Panc1 (cell line): ENCODE measurements around the gene ERCC2. TPM values are rescaled to one million over a fixed set of nuclear protein-coding genes. Genes with fewer than 3 reads are reported as not detected.

Experiments
- ATAC-seq: fragments of 200-7000 bp; cut with Tn5 transposase; 2 replicates; pipeline ENCODE4 v1.9.1; 2020; ENCODE audit warnings: mild to moderate bottlenecking, moderate library complexity
- BruUV-seq: library from RNA; stranded (reverse); fragments of 400-500 nt; replicated peaks from 2 replicates; lab custom pipeline; 2021; lab: Mats Ljungman, UMichigan
- CTCF ChIA-PET: fragments of 300-600 bp; sonication (Branson Sonifier 250); formaldehyde crosslinking; loops from one replicate; lab custom pipeline; 2022; ENCODE audit warnings: antibody characterized with exemption; lab: Charles Lee
- POLR2A ChIA-PET: fragments of 300-600 bp; sonication (Branson Sonifier 250); formaldehyde crosslinking; loops from one replicate; lab custom pipeline; 2022; ENCODE audit warnings: antibody characterized with exemption; lab: Charles Lee
- DNase-seq: peaks from one replicate; pipeline ENCODE4 v3.0.0-alpha.2; 2010; ENCODE audit warnings: low read depth, low spot score
- H3K27ac ChIP-seq: 2 replicates; pipeline ENCODE4 v1.5.1; 2011; ENCODE audit warnings: mild to moderate bottlenecking, low read length, inconsistent platforms
- H3K27me3 ChIP-seq: fragments of 200-500 bp; sonication (Bioruptor generic); 2 replicates; pipeline ENCODE4 v1.6.0; 2014; ENCODE audit warnings: low read length, inconsistent platforms; ENCODE audit not compliant: control insufficient read depth, insufficient read depth
- H3K36me3 ChIP-seq: fragments of 200-500 bp; sonication (Bioruptor generic); 2 replicates; pipeline ENCODE4 v1.5.1; 2014; ENCODE audit warnings: inconsistent platforms, mild to moderate bottlenecking, low read length, moderate library complexity; ENCODE audit not compliant: control insufficient read depth, insufficient read depth
- H3K4me1 ChIP-seq: 2 replicates; pipeline ENCODE4 v1.5.1; 2011; ENCODE audit warnings: inconsistent platforms, mild to moderate bottlenecking, low read length, moderate library complexity; ENCODE audit not compliant: control insufficient read depth, insufficient read depth
- H3K4me3 ChIP-seq, 2 experiments: 2 replicates each; pipeline ENCODE4 v1.5.1; 2011 to 2012; ENCODE audit warnings: low read depth in 2 of 2, low read length in 2 of 2, mild to moderate bottlenecking in 2 of 2, inconsistent platforms in 1 of 2, moderate library complexity in 1 of 2
- H3K9me3 ChIP-seq: fragments of 200-500 bp; sonication (Bioruptor generic); 2 replicates; pipeline ENCODE4 v1.5.1; 2014; ENCODE audit warnings: low read depth, mild to moderate bottlenecking, inconsistent platforms, low read length, moderate library complexity; ENCODE audit not compliant: control insufficient read depth, insufficient read depth
- CTCF ChIP-seq: fragments of 450-650 bp; IDR thresholded peaks from 2 replicates; pipeline ENCODE4 v1.5.1; 2017; ENCODE audit warnings: mild to moderate bottlenecking
- POLR2AphosphoS5 ChIP-seq: IDR thresholded peaks from 2 replicates; pipeline ENCODE4 v1.6.1; 2012; ENCODE audit warnings: mild to moderate bottlenecking, low read depth, low read length, moderate library complexity
- REST ChIP-seq, 2 experiments: IDR thresholded peaks; 2 replicates each; pipeline ENCODE4 v1.6.1; 2011 to 2012; ENCODE audit warnings: low read depth in 2 of 2, control low read depth in 1 of 2, low read length in 1 of 2, mild to moderate bottlenecking in 1 of 2, moderate library complexity in 1 of 2; ENCODE audit not compliant: insufficient read depth in 1 of 2
- SIN3A ChIP-seq: IDR thresholded peaks from 2 replicates; pipeline ENCODE4 v1.6.1; 2012; ENCODE audit warnings: low read depth, mild to moderate bottlenecking, low read length, moderate library complexity, borderline replicate concordance; ENCODE audit not compliant: insufficient read depth
- TCF7L2 ChIP-seq: IDR thresholded peaks from 2 replicates; pipeline ENCODE4 v1.6.1; 2011; ENCODE audit warnings: mild to moderate bottlenecking, low read depth, low read length, inconsistent platforms
- in situ Hi-C: cut with HindIII; loops from 2 replicates; pipeline ENCODE4 v1.10.0; 2016; ENCODE audit warnings: low sequenced_read_pairs, low pct_unique_long_range_greater_than_20kb
- intact Hi-C: fragments of 100-400 bp; cut with micrococcal nuclease; formaldehyde crosslinking; loops from one replicate; pipeline ENCODE4 v1.10.0; 2022; ENCODE audit not compliant: unreplicated experiment
- total RNA-seq: library from RNA; stranded (reverse); gene quantifications from one replicate; pipeline ENCODE4 v1.2.1, GENCODE V29; 2021; ENCODE audit not compliant: unreplicated experiment

Gene ERCC2
- total RNA-seq, 1 experiment from 2014 or later = 32.5 TPM

GRCh38 chr19:45407091-45407375 lies 36.7 kb upstream of the ERCC2 start:
- TF ChIP-seq REST (IDR thresholded peaks at IDR 0.05; ENCODE audit: insufficient read depth in 1 of 2, low read depth in 2 of 2, low read length in 1 of 2) = no peak
- no peak for TF ChIP-seq POLR2AphosphoS5
- TF ChIP-seq CTCF = no peak
- no peak for TF ChIP-seq SIN3A
- no peak for TF ChIP-seq TCF7L2
- no peak for ATAC-seq
- H3K27me3 ChIP-seq = no peaks in the 10 kb centered on the region
- CTCF ChIA-PET = interaction anchor here (0.6 kb wide), 1 partner anchor 206 kb away, joined by 3 read pairs; no protein-coding TSS in a partner anchor
- BruUV-seq = no TSS peak
- no peaks in the 10 kb centered on the region for H3K9me3 ChIP-seq
- peak overlapping the region; percentile 90 for H3K27ac ChIP-seq
- H3K36me3 ChIP-seq = peaks cover 4% of the 10 kb centered on the region; the same call in 1 of the 2 replicates
- POLR2A ChIA-PET = no interaction called here
- H3K4me1 ChIP-seq = peaks cover 14% of the 10 kb centered on the region
- intact Hi-C loops (no loop called here), in situ Hi-C loops (no loop called here)
- no peak for DNase-seq
- peak overlapping the region; percentile 94 to 96 for H3K4me3 ChIP-seq

- in situ Hi-C loops (no loop called here), intact Hi-C loops (no loop called here)
- peak within 1 kb of the TSS; percentile 90 for H3K27ac ChIP-seq
- H3K27me3 ChIP-seq = no peaks in the 10 kb centered on the region
- TF ChIP-seq SIN3A = peak; percentile 96
- no peak for TF ChIP-seq REST (IDR thresholded peaks at IDR 0.05; ENCODE audit: insufficient read depth in 1 of 2, low read depth in 2 of 2, low read length in 1 of 2)
- peak; percentile 44; the same call in 1 of the 2 replicates for TF ChIP-seq POLR2AphosphoS5
- TF ChIP-seq TCF7L2 = no peak
- TF ChIP-seq CTCF = no peak
- CTCF ChIA-PET = interaction anchor here (0.6 kb wide), 1 partner anchor 206 kb away, joined by 3 read pairs; no protein-coding TSS in a partner anchor
- TSS peak; percentile 46 for BruUV-seq
- peaks cover 14% of the 10 kb centered on the region for H3K4me1 ChIP-seq
- ATAC-seq = peak; percentile 71
- no peaks in the 10 kb centered on the region for H3K9me3 ChIP-seq
- POLR2A ChIA-PET = no interaction called here
- H3K4me3 ChIP-seq = peak within 1 kb of the TSS; percentile 94 to 96
- DNase-seq = peak; percentile 74
- H3K36me3 ChIP-seq = peaks cover 4% of the 10 kb centered on the region; the same call in 1 of the 2 replicates
Measured at GRCh38 chr19:45406226-45407090, 36.1 kb upstream of the ERCC2 start, which contains the start of gene POLR1G. TSS of gene POLR1G (plus strand) at chr19:45406644. CDS start at chr19:45406697, 53 bp downstream.
